RWPE1 (cell line): ENCODE results near the gene NFIA.
"Not testable (repeated sequence)": the region's sequence is repeated elsewhere in the genome, so short reads cannot be mapped to it uniquely, and the experiment has no call there.

Source experiments
- CTCF ChIA-PET: fragments of 350-600 bp; sonication (Branson Sonifier 250); formaldehyde crosslinking; extraction: SDS; loops from one replicate; lab custom pipeline; 2021; lab: Yijun Ruan, JAX
- POLR2A ChIA-PET: fragments of 400-600 bp; formaldehyde crosslinking; extraction: SDS; loops from one replicate; lab custom pipeline; 2020; ENCODE audit warnings: antibody characterized with exemption; ENCODE audit not compliant: low non-redundant PET; lab: Yijun Ruan, JAX
- DNase-seq: peaks from one replicate; pipeline ENCODE4 v3.0.0; 2012; ENCODE audit warnings: low spot score
- H3K27ac ChIP-seq: fragments of 450-650 bp; 2 replicates; pipeline ENCODE4 v1.5.1; 2017
- CTCF ChIP-seq: fragments of 450-650 bp; conservative IDR thresholded peaks from 2 replicates; pipeline ENCODE4 v1.5.1; 2017; ENCODE audit warnings: low read depth, mild to moderate bottlenecking

NFIA gene

GRCh38 chr1:61125895-61126294, 43.5 kb downstream of the NFIA start:
- CTCF ChIA-PET, result no interaction called here
- POLR2A ChIA-PET, result no interaction called here

GRCh38 chr1:61126843-61127242, 44.5 kb downstream of the NFIA start:
- POLR2A ChIA-PET, H3K27ac ChIP-seq, CTCF ChIA-PET, DNase-seq: not testable (repeated sequence)

More at GRCh38 chr1:61125895-61126294, 43.5 kb downstream of the NFIA start:
- no peak overlapping the region for H3K27ac ChIP-seq
- DNase-seq, result no peak
- TF ChIP-seq CTCF, result no peak

GRCh38 chr1:61130338-61131000, 48.1 kb downstream of the NFIA start:
- no peak overlapping the region for H3K27ac ChIP-seq
- TF ChIP-seq CTCF, result no peak
- DNase-seq, result no peak
- ChIA-PET POLR2A (no interaction called here), CTCF (no interaction called here)

GRCh38 chr1:61131248-61131647, 48.9 kb downstream of the NFIA start:
- CTCF ChIA-PET, result interaction anchor here (0.7 to 1.0 kb wide), 2 partner anchors 37 to 88 kb away, joined by 3 to 5 read pairs; no protein-coding TSS in a partner anchor
- TF ChIP-seq CTCF, result no peak
- DNase-seq, result no peak
- POLR2A ChIA-PET, result no interaction called here
- H3K27ac ChIP-seq, result no peak overlapping the region

- ChIA-PET CTCF (interaction anchor here (0.7 to 1.0 kb wide), 2 partner anchors 37 to 89 kb away, joined by 3 to 5 read pairs; no protein-coding TSS in a partner anchor), POLR2A (no interaction called here)
- no peak overlapping the region for H3K27ac ChIP-seq
- TF ChIP-seq CTCF, result no peak
- no peak for DNase-seq
These were observed 49.4 kb downstream of the NFIA start for GRCh38 chr1:61131716-61132115.

GRCh38 chr1:61132176-61132638, 49.8 kb downstream of the NFIA start:
- DNase-seq, result no peak
- no peak overlapping the region for H3K27ac ChIP-seq
- ChIA-PET POLR2A (no interaction called here), CTCF (no interaction called here)
- TF ChIP-seq CTCF, result no peak

- POLR2A ChIA-PET, result no interaction called here
- no peak overlapping the region for H3K27ac ChIP-seq
These were observed 50.4 kb downstream of the NFIA start for GRCh38 chr1:61132645-61133334.

More at GRCh38 chr1:61132645-61133334, 50.4 kb downstream of the NFIA start:
- CTCF ChIA-PET, result interaction anchor here (0.6 kb wide), 1 partner anchor 661 kb away, joined by 4 read pairs; no protein-coding TSS in a partner anchor
- TF ChIP-seq CTCF, result no peak
- DNase-seq, result no peak
